Gastroesophageal sphincter (tissue), 3 donors: ENCODE measurements around the gene IRF1.

Experiments used
- CTCF ChIP-seq, 4 experiments: fragments of 200-600 bp in 2 of 4; fragments of 450-650 bp in 2 of 4; sonication (generic) in 1 of 4; IDR thresholded peaks; one replicate each; pipeline ENCODE4 v1.5.1; 2017 to 2019; ENCODE audit warnings: antibody characterized with exemption in 4 of 4, mild to moderate bottlenecking in 2 of 4, moderate library complexity in 2 of 4
- POLR2A ChIP-seq, 2 donors: fragments of 450-650 bp; IDR thresholded peaks; one replicate each; pipeline ENCODE4 v1.6.1; 2017; ENCODE audit warnings: antibody characterized with exemption in 2 of 2, mild to moderate bottlenecking in 2 of 2, moderate library complexity in 1 of 2

GRCh38 chr5:132486318-132487094 is 4.1 kb downstream of the IRF1 start:
- no peak for TF ChIP-seq POLR2A (IDR thresholded peaks at IDR 0.05)
- no peak for TF ChIP-seq CTCF (IDR thresholded peaks at IDR 0.05)
